ENCODE results near the gene FBXO42.
A peak's percentile ranks its signal among the peaks of the same experiment; 100 is the strongest.
"Not testable (repeated sequence)": the region's sequence is repeated elsewhere in the genome, so short reads cannot be mapped to it uniquely, and the experiment has no call there.

Gene FBXO42

DNA sequence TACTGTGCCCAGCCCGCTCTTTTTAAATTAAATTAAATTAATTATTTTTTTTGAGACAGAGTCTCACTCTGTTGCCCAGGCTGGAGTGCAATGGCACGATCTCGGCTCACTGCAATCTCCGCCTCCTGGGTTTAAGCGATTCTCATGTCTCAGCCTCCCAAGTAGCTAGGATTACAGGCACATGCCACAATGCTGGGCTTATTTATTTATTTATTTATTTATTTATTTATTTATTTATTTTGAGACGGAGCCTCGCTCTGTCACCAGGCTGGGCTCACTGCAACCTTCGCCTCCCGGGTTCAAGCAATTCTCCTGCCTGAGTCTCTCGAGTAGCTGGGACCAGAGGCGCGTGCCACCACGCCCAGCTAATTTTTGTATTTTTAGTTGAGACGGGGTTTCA is 129.6 kb downstream of the FBXO42 start:
- DNase-seq (ENCODE audit: low read depth in 1 of 2, low spot score in 1 of 2): not testable (repeated sequence)

DNA sequence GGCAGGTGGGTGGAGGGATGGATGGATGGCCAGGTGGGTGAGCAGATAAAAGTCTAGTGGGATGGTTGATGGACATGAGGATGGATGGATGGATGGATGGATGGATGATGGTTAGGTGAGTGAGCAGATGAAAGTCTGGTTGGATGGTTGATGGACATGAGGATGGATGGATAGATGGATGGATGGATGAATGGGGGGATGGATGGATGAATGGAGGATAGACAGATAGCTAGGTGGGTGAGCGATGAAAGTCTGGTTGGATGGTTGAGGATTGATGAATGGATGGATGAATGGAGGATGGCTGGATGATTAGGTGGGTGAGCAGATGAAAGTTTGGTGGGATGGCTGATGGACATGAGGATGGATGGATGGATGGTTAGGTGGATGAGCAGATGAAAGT is 130.8 kb downstream of the FBXO42 start:
- DNase-seq (ENCODE audit: low read depth in 1 of 2, low spot score in 1 of 2): no peak

DNA sequence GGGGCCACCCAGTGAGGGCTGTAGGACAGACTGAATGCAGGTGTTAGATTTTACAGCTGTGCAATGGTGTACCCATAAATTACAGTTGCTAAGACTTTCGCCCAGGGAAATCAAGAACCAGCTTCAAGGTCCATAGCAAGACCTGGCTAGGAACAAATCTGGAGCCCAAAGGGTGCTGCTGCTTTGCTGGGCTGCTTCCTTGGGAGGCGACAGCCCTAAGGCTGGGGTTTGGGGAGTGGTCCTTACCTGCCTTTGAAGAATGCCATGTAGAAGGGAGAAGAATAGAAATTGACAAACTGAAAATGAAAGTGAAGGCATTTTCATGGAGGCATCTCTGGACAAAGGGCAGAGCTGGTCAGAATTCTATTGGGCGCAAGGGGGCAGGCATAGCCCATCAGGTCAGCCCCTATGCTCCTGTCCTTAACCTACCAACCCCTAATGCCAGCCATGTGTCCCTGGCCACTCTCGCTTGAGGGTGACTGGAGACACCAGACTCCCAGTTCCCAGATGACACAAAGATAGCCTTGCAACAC is 132.2 kb downstream of the FBXO42 start:
- no peak for DNase-seq (ENCODE audit: low read depth in 1 of 2, low spot score in 1 of 2)

- DNase-seq (ENCODE audit: low read depth in 1 of 2, low spot score in 1 of 2): no peak
These were observed 133.6 kb downstream of the FBXO42 start for GRCh38 chr1:16218674-16219071.

GRCh38 chr1:16218014-16218673 is 134.1 kb downstream of the FBXO42 start:
- DNase-seq (ENCODE audit: low read depth in 1 of 2, low spot score in 1 of 2): no peak

DNA sequence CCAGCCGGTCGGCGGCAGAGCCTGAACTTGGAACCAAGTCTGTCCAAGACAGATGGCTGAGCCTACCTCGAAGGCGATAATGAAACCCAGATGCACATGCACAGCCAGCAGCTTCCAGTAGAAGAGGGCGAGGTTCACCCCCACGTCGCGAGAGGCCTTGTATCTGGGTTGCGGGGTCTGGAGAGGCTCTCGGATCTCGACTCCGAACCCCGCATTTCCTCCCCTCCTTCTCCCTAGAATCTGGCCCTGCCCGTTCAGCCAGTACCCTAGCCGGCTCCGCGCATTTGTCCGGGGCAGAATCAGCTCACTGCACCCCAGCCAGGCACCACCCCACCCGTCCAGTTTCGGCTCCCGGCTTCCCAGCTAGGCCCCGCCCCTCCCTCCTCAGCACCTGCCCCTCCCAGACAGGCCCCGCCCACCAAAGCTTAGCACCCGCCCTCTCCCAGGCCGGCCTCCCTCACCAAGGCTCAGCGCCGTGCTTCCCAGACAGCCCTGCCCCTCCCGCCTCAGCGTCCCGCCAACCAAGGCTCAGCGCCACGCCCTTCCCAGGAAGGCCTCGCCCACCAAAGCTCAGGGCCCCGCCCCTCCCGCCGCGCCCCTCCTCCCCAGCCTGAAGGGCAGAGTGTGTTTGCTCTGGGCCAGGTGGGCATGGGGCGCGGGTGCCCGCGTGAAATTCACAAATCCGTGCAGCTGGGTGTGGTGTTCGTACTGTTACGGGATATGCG is 135.1 kb downstream of the FBXO42 start:
- DNase-seq (ENCODE audit: low read depth in 1 of 2, low spot score in 1 of 2): peak; percentile 85 to 87

DNA sequence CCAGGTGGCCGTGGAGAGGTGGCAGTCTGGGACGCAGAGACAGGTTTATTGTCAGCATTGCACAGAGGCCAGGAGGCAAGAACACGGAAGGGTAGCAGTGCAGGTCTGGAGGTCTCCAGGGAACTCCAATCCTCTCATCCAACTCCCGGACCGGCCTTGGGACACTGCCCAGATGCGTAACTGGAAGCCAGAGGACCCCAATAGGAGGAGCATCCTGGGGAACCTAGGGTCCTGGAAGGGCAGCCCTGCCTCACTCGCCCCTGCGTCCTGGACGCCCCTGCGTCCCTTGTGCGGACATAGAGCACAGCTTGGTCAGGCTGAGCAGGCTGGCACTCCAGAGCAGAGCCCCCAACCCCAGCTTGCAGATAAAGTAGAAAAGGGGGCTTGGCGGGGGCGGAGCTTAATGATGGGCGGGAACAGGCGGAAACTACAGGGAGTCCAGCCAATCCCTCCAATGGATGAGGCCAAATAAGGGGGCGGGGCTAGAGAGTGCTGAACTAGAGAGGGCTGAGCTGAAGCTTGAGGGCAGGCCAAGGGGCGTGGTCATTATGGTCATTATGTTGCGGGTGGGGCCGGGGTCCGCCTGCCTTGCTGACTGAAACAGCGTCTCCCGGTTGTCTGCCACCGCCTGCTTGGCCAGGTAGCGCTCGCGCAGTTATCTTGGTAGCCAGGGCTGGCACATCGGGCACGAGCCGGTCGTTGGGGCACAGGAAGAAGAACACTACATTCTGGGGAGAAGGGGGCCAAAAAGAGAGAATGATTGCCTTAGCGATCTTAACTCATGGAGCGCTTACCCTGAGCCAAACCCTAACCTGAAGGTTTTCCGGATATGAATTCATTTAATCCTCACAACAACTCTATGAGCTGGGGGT is 136.2 kb downstream of the FBXO42 start:
- DNase-seq (ENCODE audit: low read depth in 1 of 2, low spot score in 1 of 2): peak in 1 of 2 donors; percentile 12

DNA sequence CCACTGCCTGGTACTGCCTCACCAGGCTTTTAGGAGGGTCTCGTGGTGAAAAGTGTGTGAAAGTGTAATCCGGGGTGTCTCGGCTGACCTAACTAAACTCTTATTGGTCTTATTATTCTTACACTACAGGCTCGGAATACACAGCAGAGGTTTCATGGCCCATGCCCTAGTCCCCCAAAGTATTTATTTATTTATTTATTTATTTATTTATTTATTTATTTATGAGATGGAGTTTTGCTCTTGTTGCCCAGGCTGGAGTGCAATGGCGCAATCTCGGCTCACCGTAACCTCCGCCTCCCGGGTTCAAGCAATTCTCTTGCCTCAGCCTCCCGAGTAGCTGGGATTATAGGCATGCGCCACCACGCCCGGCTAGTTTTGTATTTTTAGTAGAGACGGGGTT is 137.0 kb downstream of the FBXO42 start:
- DNase-seq (ENCODE audit: low read depth in 1 of 2, low spot score in 1 of 2): not testable (repeated sequence)

DNA sequence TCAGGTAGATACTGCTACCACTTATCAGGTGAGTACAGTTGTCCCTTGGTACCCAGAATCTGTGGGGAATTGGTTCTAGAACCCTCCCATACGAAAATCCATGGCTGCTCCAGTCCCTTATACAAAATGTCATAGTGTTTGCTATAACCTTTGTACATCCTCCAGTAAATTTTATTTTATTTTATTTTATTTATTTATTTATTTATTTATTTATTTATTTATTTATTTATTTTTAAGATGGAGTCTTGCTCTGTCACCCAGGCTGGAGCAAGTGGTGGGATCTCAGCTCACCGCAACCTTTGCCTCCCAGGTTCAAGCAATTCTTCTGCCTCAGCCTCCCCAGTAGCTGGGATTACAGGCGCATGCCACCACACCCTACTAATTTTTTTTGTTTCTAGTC is 138.7 kb downstream of the FBXO42 start:
- DNase-seq (ENCODE audit: low read depth in 1 of 2, low spot score in 1 of 2): not testable (repeated sequence)

DNA sequence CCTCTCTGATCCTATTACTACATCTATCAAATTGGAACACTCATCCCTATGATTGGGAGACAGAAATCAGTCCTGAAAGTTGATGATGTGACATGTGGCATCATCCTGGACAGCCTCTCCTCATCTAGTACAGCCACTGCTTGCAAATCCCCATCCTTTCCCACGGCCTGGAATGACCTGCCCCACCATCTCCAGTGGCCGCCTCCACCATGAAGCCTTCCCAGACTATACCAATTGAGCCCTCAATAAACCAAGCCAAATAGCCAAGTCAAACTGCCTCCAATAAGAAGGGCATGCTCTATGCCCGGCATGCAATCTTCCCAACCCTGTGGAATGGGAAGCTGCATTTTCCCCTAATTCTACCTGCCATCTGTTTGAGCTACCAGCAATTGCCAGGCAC is 139.3 kb downstream of the FBXO42 start:
- DNase-seq (ENCODE audit: low read depth in 1 of 2, low spot score in 1 of 2): no peak

GRCh38 chr1:16212251-16212961 is 139.9 kb downstream of the FBXO42 start, which contains the start of gene ARHGEF19:
Gene ARHGEF19, minus strand, starts transcription at chr1:16212652. Its CDS starts 3,598 bp downstream, at chr1:16209054.
- DNase-seq (ENCODE audit: low read depth in 1 of 2, low spot score in 1 of 2): no peak

DNA sequence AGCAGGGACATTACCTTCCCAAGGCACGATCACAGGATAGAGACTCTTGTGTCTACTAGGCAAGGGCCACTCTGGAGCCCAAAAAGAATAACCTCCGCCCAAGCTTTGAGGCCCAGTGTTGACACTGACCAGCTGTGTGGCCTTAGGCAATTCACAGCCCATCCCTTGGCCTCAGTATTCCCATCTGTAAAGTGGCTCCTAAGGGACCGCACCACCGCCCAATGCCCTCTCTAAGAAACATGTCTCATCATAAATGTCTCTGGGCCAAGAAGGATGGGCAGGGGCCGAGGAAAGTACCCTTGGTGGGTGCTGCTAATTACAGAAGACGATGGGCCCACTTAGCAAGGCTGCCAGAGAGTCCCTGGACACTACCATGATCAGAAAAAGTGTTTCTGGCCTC is 140.5 kb downstream of the FBXO42 start:
- DNase-seq (ENCODE audit: low read depth in 1 of 2, low spot score in 1 of 2): no peak

GRCh38 chr1:16210581-16210980 is 141.7 kb downstream of the FBXO42 start:
- DNase-seq (ENCODE audit: low read depth in 1 of 2, low spot score in 1 of 2): no peak

DNA sequence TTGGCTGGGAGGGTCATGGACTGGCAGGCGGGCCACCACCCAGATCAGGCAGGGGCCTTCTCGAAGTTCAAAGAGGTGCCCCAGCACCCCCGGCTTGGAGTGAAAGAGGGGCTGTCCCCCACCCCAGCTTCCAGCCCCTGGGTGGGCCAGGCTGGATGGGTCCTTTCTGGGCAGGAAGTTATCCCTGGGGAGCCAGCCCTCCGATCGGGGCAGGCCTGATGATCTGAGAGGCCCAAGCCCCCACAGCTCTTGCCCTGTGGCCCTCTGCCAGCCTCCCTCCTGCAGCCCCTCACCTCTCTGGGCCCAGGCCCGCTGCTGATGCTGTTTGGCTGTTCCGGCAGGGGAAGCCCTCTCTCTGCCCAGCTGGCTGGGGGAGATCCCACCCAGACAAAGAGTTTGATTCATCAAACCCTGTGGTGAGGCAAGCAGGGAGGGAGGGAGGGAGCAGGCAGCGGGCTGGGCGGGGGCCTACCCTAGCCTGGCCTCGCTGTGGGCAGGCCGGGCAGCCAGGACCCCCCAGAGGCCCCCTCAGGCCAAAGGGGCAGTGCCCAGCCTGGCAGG is 142.4 kb downstream of the FBXO42 start:
- no peak for DNase-seq (ENCODE audit: low read depth in 1 of 2, low spot score in 1 of 2)

GRCh38 chr1:16209132-16209846 is 143.0 kb downstream of the FBXO42 start:
- no peak for DNase-seq (ENCODE audit: low read depth in 1 of 2, low spot score in 1 of 2)

DNA sequence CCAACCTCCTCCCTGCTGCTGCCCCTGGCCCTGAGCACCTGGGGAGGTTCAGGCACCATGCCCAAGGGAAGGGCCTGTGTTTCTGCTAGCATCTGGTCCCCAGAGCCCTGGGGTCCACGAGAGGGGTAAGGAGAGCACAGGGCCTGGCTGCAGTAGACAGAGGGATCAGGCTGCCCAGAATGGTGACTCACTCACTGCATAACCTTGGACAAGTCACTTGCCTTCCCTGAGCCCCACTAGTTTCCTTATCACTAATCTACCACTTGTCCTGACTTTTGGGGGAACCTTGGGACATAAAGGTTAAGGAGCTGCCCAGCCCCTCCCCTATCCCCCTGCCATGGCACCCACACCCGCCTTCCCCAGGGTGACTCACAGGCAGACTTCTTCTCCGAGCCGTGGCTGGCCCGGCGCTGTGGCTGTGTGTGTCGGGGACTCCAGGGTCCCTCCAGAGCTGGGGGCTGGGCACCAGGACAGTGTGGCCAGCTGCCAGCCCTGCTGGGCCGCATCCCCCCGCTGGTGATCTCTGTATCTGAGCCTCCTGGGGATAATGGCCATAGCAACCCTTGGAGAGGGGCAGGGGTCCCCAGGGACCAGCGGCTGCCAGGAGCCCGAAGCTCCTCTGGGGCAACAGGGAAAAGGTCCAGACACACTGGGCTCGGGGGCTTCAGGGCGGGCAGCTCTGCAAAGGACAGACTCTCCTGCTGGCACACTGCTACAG is 143.9 kb downstream of the FBXO42 start:
- DNase-seq (ENCODE audit: low read depth in 1 of 2, low spot score in 1 of 2): no peak

- no peak for DNase-seq (ENCODE audit: low read depth in 1 of 2, low spot score in 1 of 2)
These were observed 144.7 kb downstream of the FBXO42 start for GRCh38 chr1:16207318-16208269.
